SK-N-SH treated with all-trans-retinoic acid at 6 μM for 48 hours (cell line): ENCODE results near the gene NTM.

Experiments used
- ARNTL ChIP-seq: fragments of 450-650 bp; formaldehyde crosslinking; IDR thresholded peaks from 2 replicates; pipeline ENCODE4 v1.5.0; 2020; ENCODE audit warnings: low read depth, mild to moderate bottlenecking, moderate library complexity, borderline replicate concordance
- CREB5 ChIP-seq: fragments of 250-450 bp; sonication (Bioruptor Pico); IDR thresholded peaks from 2 replicates; pipeline ENCODE4 v1.5.1; 2020; ENCODE audit warnings: low read depth, mild to moderate bottlenecking, moderate library complexity
- TOX ChIP-seq: fragments of 250-450 bp; sonication (Bioruptor Pico); IDR thresholded peaks from 2 replicates; pipeline ENCODE4 v1.8.0; 2021; ENCODE audit warnings: mild to moderate bottlenecking, moderate library complexity, borderline replicate concordance
- ZNF8 ChIP-seq: fragments of 450-650 bp; formaldehyde crosslinking; IDR thresholded peaks from 2 replicates; pipeline ENCODE4 v1.5.0; 2020; ENCODE audit warnings: mild to moderate bottlenecking, moderate library complexity

- no peak for TF ChIP-seq TOX (CRISPR knock-in tag)
- TF ChIP-seq ARNTL (CRISPR knock-in tag), result no peak
- no peak for TF ChIP-seq CREB5
- no peak for TF ChIP-seq ZNF8
Measured at GRCh38 chr11:131632971-131633370, 262.6 kb downstream of the NTM start.
